ENCODE data around the gene CDIP1. TPM values are rescaled to one million over a fixed set of nuclear protein-coding genes. Genes with fewer than 3 reads are reported as not detected.

CDIP1 gene
- total RNA-seq, 1 donor, result 11.8 TPM

- no peak overlapping the region for H3K4me3 ChIP-seq (ENCODE audit: low read depth, low read length)
- DNase-seq (ENCODE audit: low read depth), result no peak
- TF ChIP-seq, protein P1, sequence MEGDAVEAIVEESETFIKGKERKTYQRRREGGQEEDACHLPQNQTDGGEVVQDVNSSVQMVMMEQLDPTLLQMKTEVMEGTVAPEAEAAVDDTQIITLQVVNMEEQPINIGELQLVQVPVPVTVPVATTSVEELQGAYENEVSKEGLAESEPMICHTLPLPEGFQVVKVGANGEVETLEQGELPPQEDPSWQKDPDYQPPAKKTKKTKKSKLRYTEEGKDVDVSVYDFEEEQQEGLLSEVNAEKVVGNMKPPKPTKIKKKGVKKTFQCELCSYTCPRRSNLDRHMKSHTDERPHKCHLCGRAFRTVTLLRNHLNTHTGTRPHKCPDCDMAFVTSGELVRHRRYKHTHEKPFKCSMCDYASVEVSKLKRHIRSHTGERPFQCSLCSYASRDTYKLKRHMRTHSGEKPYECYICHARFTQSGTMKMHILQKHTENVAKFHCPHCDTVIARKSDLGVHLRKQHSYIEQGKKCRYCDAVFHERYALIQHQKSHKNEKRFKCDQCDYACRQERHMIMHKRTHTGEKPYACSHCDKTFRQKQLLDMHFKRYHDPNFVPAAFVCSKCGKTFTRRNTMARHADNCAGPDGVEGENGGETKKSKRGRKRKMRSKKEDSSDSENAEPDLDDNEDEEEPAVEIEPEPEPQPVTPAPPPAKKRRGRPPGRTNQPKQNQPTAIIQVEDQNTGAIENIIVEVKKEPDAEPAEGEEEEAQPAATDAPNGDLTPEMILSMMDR (IDR thresholded peaks at IDR 0.05; ENCODE audit: insufficient read depth, low read length), result no peak
Observed at GRCh38 chr16:4505356-4506147, 33.0 kb downstream of the CDIP1 start.

DNA sequence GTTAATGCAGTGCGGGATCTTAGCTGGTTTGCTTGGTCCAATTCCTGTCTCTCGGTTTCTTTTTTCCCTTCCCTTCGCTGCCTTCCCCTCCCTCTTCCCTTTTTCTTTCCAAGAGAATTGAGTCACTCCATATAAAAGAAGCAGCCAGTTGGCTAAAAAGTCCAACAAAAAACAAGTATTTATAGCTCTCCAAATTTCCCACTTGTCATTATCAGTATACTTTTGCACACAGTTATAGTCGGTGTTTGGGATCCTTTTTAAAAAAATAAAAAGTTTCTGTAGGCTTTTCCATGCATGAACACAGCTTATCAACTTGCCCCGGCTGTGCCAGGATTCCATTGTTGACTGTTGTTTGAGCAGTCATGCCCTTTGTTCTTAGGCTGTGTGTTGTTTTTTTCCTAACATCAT, 37.5 kb downstream of the CDIP1 start:
- DNase-seq (ENCODE audit: low read depth), result peak; percentile 85
- peak overlapping the region; percentile 54 for H3K4me3 ChIP-seq (ENCODE audit: low read depth, low read length)
- TF ChIP-seq, protein P1 (IDR thresholded peaks at IDR 0.05; ENCODE audit: insufficient read depth, low read length), result no peak

DNA sequence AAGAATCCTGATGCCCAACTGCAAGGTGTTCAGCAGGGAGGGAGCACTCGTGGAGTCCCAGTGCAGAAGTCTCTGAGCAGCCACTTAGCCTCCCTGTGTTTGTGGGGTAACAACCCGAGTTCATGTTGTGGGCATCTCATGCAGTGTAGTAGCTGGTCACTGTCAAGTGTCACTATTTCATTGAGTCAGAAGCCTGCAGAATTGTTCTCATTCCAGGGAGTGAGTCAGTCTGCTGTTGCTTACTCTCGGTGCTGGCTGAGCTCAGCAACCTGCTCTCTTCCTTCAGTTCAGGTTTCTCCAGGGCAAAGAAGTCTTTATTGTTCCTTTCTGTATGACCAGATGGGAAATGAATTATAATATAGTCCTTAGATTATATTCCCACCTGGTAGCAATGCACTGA, 38.3 kb downstream of the CDIP1 start:
- TF ChIP-seq, protein P1 (IDR thresholded peaks at IDR 0.05; ENCODE audit: insufficient read depth, low read length), result no peak
- H3K4me3 ChIP-seq (ENCODE audit: low read depth, low read length), result peak overlapping the region; percentile 54
- DNase-seq (ENCODE audit: low read depth), result peak; percentile 89

DNA sequence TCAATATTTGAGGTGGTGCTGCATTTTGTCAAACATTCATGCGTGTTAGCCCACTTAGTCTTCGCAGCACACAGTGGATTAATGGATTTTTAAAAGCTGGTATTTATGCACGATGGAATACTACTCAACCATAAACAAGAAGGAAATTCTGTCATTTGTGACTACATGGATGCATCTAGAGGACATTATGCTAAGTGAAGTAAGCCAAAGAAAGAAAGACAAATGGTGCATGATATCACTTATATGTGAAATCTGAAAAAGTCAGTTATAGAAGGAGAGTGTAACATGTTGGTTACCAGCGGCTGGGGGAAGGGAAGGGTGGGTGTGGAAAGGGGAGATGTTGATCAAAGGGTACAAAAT, 39.4 kb downstream of the CDIP1 start:
- TF ChIP-seq, protein P1 (IDR thresholded peaks at IDR 0.05; ENCODE audit: insufficient read depth, low read length), result no peak
- no peak overlapping the region for H3K4me3 ChIP-seq (ENCODE audit: low read depth, low read length)
- DNase-seq (ENCODE audit: low read depth), result no peak

DNA sequence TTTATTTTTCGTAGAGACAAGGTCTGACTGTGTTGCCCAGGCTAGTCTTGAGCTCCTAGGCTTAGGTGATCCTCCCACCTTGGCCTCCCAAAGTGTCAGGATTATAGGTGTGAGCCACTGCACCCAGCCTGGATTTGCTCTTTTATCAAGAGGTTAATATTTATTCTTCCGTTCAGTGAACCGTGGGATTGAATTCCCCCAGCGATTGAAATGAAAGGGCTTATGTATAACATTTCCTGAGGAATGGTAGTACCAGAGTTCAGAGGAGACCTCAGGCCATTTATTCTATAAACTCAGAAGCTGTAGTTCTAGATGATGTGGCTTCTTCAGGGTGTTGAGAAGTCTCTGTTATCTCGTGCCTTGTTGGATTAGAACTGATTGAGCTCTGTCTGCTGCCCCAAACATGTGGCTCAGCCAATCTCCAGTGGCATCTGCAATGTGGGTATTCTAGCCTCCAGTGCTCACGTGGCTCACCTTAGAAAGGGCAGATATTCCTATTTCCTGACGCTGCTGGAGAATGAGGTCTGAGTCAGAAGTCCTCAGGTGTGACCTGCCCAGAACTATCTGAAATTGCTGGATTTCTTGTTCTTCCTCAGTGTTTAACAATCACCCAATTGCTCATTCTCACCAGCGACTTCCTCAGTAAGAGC, 39.9 kb downstream of the CDIP1 start:
- no peak for DNase-seq (ENCODE audit: low read depth)
- TF ChIP-seq, protein P1 (IDR thresholded peaks at IDR 0.05; ENCODE audit: insufficient read depth, low read length), result no peak
- no peak overlapping the region for H3K4me3 ChIP-seq (ENCODE audit: low read depth, low read length)

DNA sequence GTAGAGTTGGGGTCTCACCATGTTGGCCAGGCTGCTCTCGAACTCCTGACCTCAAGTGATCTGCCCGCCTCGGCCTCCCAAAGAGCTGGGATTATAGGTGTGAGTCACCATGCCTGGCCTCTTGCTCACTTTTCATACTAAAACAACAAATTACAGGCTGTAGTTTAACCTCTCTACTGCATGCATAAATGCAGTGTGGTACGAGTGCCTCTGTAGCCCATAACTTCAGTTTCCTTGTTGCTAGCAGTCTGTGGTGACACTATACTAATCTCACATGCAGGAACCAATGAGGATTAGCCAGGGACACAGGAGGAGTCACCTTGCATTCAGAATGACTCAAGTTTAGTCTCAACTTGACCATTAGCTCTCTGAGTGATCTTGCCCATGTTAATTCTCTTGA, 42.3 kb downstream of the CDIP1 start:
- no peak overlapping the region for H3K4me3 ChIP-seq (ENCODE audit: low read depth, low read length)
- TF ChIP-seq, protein P1 (IDR thresholded peaks at IDR 0.05; ENCODE audit: insufficient read depth, low read length), result no peak
- peak; percentile 35 for DNase-seq (ENCODE audit: low read depth)
